ENCODE results near the gene GJA9.

DNA sequence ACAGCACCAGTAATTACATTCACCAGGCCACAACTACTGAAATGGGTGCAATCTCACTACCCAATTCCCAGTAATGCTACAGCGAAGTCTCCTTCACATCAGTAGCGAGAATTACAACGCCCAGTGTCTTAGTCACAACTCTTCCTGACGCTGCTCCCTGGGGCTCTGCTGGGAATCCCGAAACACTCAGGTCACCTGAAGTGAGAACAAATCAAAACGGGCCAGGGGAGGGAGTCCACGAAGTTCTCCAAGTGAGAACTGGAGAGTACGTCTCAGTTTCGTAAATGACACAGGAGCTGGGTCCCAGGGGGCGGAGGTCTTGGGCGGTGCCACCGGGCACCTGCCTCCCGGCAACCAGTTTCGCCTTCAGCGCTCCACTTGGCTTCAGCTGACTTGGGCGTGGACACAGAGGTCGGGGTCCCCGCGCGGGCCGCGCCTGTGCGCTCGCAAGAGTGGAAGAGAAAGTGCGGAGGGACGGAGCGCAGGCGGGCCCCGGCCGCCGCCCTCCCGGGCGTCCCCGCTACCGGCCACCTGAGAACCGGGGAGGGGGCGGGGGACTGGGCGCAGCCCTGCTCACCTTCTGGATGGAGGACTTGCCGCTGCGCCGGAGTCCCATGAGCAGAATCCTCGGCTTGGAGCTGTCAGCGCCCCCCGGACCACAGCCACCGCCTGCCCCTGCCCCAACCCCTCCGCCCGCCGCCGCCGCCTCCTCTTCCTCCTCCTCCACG lies 22.4 kb downstream of the GJA9 start:
- TF ChIP-seq, protein P1, sequence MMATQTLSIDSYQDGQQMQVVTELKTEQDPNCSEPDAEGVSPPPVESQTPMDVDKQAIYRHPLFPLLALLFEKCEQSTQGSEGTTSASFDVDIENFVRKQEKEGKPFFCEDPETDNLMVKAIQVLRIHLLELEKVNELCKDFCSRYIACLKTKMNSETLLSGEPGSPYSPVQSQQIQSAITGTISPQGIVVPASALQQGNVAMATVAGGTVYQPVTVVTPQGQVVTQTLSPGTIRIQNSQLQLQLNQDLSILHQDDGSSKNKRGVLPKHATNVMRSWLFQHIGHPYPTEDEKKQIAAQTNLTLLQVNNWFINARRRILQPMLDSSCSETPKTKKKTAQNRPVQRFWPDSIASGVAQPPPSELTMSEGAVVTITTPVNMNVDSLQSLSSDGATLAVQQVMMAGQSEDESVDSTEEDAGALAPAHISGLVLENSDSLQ (IDR thresholded peaks at IDR 0.05): no peak
- TF ChIP-seq BHLHE40 (IDR thresholded peaks at IDR 0.05; ENCODE audit: borderline replicate concordance) (no peak), LEF1 (IDR thresholded peaks at IDR 0.05; ENCODE audit: borderline replicate concordance) (no peak), ZNF384 (IDR thresholded peaks at IDR 0.05) (no peak), NFRKB (IDR thresholded peaks at IDR 0.05) (no peak), CTBP1 (IDR thresholded peaks at IDR 0.05; ENCODE audit: borderline replicate concordance) (no peak), TARDBP (IDR thresholded peaks at IDR 0.05) (no peak), SUZ12 (IDR thresholded peaks at IDR 0.05) (no peak), HDGF (IDR thresholded peaks at IDR 0.05; ENCODE audit: borderline replicate concordance) (no peak), SP1 (IDR thresholded peaks at IDR 0.05) (no peak)

All from HEK293T (cell line).